Stimulated activated CD8-positive, alpha-beta memory T cell treated with anti-CD3 and anti-CD28 coated beads, Interleukin-7, amount 100 ng/mL, for 1 hour (primary cell): ENCODE measurements around the gene MLH1.
"Not testable (repeated sequence)": the region's sequence is repeated elsewhere in the genome, so short reads cannot be mapped to it uniquely, and the experiment has no call there.

Source experiments
- DNase-seq, 2 donors: peaks; one replicate each; pipeline ENCODE4 v3.0.0-alpha.2; 2020; ENCODE audit warnings: low read depth in 2 of 2

The MLH1 gene

GRCh38 chr3:37039161-37039846 lies 46.0 kb downstream of the MLH1 start:
- DNase-seq, result no peak

DNA sequence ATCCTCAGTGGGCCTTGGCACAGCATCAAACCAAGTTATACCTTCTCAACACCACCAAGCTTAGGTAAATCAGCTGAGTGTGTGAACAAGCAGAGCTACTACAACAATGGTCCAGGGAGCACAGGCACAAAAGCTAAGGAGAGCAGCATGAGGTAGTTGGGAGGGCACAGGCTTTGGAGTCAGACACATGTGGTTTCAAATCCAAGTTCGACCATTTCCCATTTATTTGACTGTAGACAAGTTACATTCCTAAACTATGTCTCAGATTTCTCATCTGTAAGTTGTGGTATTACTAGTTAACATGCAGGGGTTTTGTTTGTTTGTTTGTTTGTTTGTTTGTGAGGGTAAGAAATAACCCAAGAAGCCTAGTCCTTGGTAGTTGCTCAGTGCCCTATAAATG lies 46.9 kb downstream of the MLH1 start:
- no peak for DNase-seq

- no peak for DNase-seq
These were observed 48.4 kb downstream of the MLH1 start for GRCh38 chr3:37041546-37042195.

DNA sequence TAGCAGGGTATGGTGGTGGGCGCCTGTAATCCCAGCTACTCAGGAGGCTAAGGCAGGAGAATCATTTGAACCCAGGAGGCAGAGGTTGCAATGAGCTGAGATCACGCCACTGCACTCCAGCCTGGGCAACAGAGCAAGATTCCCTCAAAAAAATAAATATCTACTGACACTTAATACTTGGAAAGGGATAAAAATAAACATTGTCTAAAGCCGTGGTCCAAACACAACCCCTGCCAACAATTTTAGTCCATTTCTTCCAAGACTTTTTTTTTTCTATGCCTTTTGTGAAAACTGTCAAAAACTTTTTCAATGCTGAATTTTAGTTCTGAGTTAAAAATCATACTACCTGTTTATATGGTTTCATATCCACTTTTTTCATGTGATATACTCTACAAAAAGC lies 49.4 kb downstream of the MLH1 start:
- DNase-seq, result not testable (repeated sequence)

DNA sequence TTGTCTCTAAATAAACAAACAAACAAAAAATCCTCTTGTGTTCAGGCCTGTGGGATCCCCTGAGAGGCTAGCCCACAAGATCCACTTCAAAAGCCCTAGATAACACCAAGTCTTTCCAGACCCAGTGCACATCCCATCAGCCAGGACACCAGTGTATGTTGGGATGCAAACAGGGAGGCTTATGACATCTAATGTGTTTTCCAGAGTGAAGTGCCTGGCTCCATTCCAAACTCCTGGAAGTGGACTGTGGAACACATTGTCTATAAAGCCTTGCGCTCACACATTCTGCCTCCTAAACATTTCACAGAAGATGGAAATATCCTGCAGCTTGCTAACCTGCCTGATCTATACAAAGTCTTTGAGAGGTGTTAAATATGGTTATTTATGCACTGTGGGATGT lies 57.0 kb downstream of the MLH1 start:
- no peak for DNase-seq

DNA sequence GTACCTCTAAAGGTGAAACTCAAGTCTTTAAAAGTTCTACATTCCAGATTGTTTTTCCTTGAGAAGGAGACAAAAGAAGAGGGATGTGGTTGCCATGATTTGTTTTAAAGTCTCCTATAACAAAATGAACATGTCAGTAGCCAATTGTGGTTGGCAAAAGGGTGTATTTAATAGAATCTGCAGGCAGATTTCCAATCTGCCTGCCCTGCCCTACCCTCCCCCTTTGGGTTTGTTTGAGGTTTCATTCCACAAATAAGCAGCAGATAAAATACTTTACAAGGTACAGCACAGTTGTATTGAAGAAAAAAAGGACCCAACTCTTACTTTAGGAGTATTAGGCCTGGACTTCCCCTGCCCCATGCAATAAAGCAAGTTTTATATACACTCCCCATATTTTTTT lies 59.5 kb downstream of the MLH1 start:
- DNase-seq, result no peak

- no peak for DNase-seq
These were observed 60.0 kb downstream of the MLH1 start for GRCh38 chr3:37053337-37053736.

DNA sequence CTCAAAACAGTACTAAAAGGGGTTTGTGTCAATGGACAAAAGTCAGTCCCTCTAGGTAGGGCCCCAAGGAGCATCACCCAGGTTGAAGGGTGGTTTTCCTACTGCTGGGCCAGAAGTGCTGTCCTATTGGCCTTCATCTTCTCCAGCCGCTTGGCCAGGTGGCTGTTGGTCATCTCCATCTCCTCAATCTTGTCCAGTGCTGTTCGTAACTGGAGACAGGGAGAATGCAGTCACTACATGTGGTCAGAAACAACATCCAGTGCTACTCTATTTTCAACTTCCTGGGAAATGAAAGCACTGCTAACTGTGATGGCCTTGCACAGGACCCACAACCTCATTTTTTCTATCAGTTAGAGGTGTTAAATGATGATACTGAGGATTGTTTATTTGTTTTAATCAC lies 60.4 kb downstream of the MLH1 start:
- DNase-seq, result no peak

- no peak for DNase-seq
These were observed 61.1 kb downstream of the MLH1 start for GRCh38 chr3:37054370-37054769.

DNA sequence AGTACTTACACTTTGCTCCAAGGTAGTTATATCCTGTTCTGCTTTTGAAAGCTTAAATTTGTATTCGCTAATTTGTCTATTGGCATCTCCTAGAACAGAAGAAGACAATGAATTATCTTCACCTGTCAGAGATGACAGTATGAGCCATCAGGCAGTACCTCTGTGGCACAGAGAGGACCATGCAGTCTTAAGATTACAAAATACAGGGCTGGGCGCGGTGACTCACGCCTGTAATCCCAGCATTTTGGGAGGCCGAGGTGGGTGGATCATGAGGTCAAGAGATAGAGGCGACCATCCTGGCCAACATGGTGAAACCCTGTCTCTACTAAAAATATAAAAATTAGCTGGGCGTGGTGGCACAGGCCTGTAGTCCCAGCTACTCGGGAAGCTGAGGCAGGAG lies 61.8 kb downstream of the MLH1 start:
- not testable (repeated sequence) for DNase-seq

- DNase-seq, result no peak
These were observed 63.5 kb downstream of the MLH1 start for GRCh38 chr3:37056826-37057225.

- no peak for DNase-seq
These were observed 64.8 kb downstream of the MLH1 start for GRCh38 chr3:37058117-37058516.

DNA sequence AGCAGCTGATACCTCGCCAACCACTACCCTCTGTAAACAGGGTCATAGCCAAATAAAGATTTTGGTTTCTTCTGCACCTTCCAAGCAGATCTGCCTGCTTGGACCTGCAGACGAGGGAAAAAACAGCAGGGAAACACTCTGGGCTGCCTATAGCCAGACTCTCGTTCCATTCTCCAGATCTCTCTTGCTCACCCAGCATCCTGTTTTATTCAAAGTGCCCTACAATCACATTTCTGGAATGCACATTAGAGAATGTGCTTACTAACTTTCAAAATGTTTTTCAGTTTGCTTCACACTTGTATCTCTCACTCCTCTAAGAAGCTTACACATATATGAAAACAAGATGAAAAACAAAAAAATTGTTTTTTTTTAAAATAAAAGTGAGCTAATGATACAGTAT lies 71.4 kb downstream of the MLH1 start:
- no peak for DNase-seq

DNA sequence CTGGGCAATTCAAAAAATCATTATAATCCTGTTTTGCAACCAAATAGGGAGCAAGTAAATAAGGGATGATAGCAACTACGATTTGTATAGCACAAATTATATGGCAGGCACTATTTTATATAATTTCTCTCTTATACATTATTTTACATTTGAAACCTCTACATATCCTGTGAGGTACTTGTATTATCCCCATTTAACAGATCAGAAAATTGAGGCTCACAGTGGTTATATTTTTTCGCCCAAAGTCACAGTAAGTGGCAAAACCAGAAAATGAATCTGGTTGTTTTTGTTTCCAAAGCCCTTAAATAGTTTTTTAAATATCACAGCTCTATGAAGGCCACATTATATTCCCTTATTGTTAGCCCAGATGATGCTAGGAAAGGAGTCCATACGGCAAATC lies 74.3 kb downstream of the MLH1 start:
- no peak for DNase-seq

DNA sequence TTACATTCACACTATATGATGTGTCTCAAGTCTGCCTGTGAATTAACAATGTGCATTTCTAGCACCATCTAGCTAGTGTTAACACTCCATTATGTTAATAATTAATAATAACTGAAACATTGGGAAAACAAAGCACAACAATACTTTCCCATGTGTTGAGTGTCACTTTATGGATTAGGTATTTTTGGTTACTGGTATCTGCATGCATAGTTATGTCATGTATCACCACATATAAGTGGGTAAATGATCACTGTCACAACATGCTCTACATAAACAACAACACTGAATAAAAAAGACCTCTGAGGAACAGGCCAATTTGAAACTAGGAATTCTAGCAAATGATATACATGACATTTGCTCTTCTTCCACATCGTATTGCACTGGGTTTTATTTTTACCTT lies 74.7 kb downstream of the MLH1 start:
- DNase-seq, result no peak

DNA sequence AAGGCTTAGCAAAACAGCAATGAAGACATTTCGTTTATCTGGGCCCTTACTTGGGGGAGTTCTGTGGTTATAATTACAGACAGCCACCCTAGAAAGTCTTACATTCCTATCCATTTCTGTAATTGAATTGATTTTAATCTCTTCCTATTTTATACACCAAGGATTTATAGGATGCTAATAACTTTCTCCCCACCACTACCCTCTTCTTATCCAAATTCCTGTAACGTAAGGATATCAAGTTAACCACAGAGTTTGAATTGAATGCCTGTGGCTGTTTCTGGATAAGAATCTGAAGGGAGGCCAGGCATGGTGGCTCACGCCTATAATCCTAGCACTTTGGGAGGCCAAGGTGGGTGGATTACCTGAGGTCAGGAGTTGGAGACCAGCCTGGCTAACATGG lies 78.6 kb downstream of the MLH1 start:
- no peak for DNase-seq

DNA sequence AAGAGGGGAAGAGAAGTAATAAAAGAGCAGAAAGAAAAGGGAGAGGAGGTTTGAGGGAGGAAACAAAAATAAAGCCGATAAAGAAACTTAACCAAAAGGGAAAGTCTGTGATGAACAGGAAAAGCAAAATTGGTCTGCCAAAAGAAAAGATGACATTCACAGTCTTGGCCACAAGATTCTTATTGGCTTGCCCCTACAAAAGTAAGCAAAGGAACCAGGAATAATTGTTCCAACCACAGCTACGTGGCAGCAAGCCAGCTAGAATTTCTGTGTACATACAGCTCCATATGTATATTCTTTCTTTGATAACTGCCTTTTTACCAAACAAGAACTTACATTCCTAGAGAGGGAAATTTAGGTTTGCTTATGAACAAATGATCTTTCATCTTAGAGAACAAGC lies 79.6 kb downstream of the MLH1 start:
- DNase-seq, result no peak

- no peak for DNase-seq
These were observed 80.9 kb downstream of the MLH1 start for GRCh38 chr3:37074178-37074577.

GRCh38 chr3:37075955-37076354 lies 82.6 kb downstream of the MLH1 start:
- DNase-seq, result no peak

DNA sequence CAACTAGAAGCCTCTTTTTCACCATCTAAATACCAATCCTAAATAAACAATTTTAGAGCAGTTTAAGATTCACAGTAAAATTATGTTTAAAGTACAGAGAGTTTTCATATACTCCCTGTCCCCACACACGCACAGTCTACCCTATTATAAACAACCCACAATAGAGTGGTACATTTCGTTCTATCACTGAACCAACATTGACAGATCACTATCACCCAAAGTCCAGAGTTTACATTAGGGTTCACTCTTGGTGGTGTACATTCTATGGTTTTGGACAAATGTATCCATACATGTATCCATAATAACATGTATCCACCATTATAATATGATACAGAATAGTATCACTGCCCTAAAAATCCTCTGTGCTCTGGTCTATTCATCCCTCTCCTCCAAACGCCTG lies 89.0 kb downstream of the MLH1 start:
- DNase-seq, result no peak

DNA sequence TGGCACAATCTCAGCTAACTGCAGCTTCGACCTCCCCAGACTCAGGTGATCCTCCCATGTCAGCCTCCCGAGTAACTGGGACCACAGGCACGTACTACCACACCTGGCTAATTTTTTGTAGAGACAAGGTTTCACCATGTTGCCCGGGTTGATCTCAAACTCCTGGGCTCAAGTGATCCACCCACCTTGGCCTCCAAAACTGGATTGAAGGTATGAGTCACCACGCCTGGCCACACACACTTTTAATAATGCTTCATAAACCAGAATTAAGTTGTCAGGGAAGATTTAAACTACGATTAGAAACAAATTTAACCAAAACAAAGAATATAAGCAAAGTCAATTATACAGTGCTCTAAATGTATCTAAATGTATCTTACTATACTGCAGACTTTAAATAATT lies 93.6 kb downstream of the MLH1 start:
- no peak for DNase-seq

- DNase-seq, result no peak
These were observed 94.6 kb downstream of the MLH1 start for GRCh38 chr3:37087870-37088269.

DNA sequence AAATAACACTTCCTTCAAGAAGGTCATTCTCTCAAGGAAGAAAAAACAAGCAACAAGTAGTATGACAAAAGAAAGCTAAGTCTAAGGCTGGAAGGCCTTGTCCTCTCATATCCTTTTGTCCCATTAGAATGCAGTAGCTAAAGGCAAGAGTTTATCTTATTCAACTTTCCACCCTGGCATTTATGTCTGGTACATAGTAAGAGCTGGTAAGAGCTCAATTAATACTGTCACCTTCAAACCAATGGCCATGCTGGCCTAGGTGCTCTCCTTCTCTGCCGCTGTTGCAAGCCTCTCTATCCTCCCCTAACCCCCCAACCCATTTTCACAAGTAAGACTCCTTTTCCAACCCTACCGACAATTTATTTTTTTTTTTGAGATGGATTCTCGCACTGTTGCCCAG lies 99.2 kb downstream of the MLH1 start:
- DNase-seq, result no peak

GRCh38 chr3:37093481-37093880 lies 100.2 kb downstream of the MLH1 start:
- DNase-seq, result no peak
